NCI-H1694 treated with DMSO at 0.1 percent for 48 hours (cell line): Measurements from ENCODE around the gene BSDC1.
"Not testable (repeated sequence)": the region's sequence is repeated elsewhere in the genome, so short reads cannot be mapped to it uniquely, and the experiment has no call there.

Experiments
- DNase-seq: peaks from one replicate; lab custom pipeline; 2025; lab: John Stamatoyannopoulos, UW

Gene BSDC1, protein sequence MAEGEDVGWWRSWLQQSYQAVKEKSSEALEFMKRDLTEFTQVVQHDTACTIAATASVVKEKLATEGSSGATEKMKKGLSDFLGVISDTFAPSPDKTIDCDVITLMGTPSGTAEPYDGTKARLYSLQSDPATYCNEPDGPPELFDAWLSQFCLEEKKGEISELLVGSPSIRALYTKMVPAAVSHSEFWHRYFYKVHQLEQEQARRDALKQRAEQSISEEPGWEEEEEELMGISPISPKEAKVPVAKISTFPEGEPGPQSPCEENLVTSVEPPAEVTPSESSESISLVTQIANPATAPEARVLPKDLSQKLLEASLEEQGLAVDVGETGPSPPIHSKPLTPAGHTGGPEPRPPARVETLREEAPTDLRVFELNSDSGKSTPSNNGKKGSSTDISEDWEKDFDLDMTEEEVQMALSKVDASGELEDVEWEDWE

DNA sequence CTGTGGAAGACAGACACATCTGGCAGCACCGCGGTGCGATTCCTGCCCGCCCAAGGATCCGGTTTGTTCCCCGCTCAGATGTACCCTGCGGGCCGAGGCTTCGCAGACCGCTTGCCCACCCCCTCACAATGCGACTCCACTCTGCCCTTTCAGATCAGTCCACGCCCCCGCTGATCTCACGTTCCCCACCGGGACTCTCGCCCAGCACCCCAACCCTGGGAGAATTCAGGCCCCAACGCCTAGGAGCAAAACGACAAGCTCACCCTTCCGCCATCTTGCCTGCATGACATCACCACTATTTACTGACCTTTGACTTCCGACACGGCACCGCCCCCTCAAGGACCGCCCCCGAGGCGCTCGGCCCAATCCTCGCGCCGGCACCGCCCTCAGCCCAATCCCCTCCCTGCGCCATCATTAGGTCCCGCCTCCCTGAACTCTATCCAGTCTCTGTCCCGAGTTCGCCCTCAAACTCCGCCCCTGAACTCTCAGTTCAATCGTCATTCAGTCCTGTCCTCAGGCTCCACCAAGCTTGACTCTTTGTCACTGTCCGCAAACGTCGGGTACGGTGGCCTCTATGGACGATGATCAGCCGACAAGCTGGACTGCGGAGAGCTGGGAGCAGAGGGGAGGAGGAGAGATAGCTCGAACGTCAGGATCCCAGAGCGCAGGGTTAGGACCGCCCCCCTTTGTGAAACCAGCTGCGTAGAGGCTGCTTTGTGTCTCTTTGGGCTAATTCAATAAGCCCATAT lies at the start of gene BSDC1:
TSS of gene BSDC1 (minus strand) at position 301 of the 749 bp plus-strand sequence. CDS start at position 274, 27 bp downstream.
- DNase-seq = peak; percentile 91

DNA sequence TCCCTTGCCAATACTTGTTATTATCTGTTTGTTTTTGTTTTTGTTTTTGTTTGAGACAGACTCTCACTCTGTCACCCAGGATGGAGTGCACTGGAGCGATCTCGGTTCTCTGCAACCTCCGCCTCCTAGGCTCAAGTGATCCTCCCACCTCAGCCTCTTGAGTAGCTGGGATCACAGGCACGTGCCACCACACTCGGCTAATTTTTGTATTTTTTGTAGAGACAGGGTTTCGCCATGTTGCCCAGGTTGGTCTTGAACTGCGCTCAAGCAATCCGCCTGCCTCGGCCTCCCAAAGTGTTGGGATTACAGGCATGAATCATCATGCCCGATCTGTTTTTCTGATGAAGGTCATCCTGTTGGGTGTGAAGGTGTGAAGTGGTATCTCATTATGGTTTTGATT lies 47.2 kb upstream of the BSDC1 start:
- DNase-seq = not testable (repeated sequence)

DNA sequence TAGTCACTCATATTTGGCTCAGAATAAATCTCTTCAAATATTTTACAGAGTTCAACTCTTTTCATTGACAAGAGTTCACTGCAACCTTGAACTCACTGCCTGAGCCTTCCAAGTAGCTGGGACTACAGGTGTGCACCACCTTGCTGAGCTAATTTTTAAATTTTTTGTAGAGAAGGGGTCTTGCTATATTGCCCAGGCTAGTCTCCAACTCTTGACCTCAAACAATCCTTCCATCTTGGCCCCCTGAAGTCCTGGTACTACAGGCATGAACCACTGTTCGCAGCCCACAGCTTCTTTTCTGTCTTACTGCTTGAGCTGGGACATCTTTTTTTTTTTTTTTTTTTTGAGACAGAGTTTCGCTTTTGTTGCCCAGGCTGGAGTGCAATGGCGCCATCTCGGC lies 44.5 kb upstream of the BSDC1 start:
- DNase-seq = not testable (repeated sequence)

DNA sequence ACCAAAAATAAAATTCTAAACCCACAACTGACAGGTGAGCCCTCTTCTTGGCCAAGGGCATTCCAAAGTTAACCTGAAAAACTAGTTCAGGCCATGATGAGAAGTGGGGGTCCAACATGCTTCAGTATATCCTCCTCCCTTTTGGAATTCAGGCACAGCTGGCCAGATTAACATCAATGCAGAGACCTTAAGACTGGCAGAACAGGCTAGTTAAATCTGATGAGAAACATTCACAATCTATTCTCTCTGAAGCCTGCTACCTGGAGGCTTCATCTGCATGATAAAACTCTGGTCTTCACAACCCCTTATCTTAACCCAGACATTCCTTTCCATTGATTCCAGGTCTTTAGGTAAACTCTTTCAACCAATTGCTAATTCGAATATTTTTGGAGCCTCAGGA lies 43.9 kb upstream of the BSDC1 start:
- no peak for DNase-seq

DNA sequence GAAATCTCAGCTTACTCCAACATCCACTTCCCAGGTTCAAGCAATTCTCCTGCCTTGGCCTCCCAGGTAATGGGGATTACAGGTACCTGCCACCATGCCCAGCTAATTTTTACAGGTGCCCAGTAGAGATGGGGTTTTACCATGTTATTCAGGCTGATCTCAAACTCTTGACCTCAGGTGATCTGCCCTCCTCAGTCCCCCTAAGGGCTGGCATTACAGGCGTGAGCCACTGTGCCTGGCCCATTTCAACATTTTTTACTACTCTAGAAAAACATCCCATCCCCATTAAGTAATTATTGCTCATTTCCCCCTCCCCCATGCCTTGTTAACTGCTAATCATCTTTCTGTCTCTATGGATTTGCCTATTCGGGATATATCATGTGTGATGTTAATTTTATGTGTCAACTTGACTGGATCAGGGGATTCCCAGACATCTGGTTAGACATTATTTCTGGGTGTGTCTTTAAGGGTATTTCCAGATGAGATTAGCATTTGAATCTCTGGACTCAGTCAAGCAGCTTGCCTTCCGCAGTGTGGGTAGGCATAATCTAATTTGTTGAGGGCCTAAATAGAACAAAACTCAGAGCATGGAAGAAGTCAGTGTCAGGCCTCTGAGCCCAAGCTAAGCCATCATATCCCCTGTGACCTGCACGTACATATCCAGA lies 37.6 kb upstream of the BSDC1 start:
- DNase-seq = no peak

DNA sequence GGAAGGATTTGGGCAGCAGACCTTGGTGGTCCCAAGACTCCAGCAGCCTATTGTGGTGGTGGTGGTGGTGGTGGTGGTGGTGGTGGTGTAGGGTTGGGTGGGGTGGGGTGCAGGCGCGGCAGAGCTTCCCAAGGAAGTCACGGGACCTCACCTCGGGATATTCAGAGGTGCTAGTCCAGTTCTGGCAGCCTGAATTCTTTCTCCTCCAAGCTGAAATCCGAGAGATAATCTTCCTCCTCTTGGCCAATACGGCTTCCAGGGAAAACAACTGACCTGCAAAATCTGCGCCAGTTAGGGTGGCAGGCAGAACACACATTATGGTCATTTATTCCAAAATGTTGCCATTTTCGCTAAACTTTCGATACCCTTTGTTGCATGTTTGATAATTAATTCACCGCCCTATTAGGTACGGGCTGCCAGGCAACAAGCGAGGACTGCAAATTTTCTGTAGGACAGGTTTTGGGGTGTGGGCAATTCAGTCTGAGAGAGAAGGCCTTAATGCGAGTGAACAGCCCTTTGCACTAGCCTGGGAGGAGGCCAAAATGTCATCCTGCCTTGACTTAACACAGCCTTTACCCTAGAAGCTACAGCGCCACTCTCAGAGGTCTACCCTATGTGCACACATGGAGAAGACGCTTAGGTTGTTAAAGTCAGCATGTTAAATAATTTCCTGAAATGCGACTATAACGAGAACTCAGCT lies 33.2 kb upstream of the BSDC1 start:
- DNase-seq = no peak

DNA sequence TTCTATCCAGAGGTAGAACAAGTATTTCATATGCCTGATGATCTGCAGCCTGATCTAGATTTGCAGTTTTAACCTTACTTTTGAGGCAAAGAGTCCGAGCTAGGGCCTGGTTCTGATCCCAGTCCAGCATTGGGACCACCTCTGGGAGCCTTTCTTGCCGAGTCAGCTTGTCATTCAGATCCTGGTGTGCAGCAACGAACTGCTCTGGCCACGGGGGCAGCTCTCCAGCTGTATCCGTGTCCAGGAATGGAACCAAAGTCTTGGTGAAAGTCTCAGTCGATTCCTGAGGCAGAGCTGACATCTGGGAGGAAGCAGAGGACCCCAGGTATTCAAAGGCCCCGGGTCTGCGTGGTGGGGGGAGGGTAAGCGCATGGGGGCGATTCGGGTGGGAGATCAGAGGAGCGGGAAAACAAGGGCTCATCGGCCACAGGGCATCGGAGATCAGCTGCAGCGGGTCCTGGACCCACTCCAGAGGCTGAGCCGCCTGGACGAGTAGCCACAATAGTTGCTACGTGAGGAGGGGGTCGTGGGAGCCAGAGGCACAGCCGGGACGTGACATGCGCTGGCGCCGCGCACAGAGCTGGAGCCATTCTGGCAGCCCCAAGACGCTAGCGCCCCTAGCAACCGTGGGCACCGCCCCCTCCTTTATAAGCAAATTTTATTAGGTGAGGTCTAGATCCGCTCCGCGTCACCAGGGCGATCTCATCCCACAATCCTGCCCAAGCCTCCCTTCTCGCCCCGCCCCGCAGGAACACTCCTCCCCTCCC lies 32.4 kb upstream of the BSDC1 start:
- DNase-seq = no peak

DNA sequence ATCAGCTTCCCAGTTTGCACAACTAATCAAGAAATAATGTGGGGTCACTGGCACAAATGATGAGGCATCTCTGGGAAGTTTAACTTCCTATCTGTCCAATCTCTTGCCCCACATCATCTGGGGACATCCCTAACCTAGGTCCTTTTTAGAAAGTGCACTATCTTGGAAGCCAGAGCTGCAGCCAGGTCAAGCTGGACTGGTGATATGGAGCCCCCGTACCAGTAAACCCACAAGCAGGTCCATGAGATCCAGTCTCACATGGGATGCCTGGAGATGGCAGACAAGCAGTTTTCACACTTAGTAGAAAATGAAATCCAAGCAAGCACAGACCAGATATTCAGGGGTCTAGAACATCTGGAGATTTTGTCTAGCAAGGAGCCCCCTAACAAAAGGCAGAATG lies 27.5 kb upstream of the BSDC1 start:
- no peak for DNase-seq

DNA sequence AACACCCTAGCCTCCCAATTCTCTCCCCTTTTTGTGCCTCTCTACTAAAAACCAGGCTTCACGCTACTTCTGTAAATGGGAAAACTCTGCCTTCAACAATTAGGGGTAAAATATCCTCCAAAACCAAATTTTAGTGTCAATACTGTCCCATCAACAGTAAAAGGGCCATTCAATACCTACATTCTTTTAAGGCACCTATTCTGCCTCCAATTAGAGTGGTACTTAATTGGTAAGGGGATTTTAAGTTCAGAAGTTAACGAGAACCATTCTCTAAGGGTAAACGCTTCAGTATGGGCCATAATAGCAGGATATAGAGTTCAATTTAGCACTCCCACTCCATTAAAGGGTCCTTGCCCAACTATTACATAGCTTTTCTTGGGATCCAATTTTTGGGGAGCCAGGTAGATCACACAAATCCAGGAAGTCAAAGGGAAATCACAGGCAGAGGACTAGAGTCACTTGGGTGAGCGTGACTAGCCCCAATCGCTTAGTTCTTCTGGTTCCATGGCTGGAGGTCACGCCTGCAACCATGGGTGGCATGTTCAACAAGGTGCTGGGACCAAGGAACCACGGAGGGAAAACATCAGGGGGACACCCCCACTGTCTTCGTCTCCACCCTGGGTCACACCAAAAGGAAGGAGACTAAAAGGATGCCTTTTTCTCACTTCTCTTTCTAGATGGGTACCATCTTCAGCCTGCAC lies 20.1 kb upstream of the BSDC1 start:
- no peak for DNase-seq

DNA sequence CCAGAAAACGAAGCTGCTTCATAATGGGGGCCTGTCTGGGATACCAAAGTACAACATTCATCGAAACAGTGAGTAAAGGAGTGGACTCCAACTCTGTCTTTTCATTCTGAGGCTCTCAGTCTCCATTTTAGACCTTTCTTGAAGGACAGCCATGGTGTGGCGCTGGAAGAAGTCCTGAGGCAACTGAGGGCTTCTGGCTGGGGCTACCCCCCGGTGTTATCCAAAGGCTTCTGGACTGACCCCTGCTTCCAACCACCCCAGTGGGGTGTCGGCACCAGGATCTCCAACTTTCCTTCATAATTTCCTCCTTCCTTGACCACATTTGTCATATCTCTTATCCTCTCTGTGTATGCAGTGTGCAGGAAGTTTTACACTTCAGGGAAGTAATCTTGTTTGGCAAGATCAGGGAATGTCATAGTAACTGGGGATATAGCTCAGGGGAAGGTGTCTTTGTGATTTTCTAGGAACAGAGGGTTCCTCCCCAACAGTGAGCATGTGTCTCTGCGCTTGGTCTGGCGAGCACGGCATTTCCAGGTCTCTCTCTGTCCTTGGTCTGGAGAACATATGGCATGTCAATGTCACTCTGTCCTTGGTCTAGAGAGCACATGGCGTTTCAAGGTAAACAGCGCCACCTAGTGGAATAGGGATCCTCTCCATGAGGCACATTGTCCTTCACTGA lies 19.4 kb upstream of the BSDC1 start:
- peak; percentile 88 for DNase-seq

DNA sequence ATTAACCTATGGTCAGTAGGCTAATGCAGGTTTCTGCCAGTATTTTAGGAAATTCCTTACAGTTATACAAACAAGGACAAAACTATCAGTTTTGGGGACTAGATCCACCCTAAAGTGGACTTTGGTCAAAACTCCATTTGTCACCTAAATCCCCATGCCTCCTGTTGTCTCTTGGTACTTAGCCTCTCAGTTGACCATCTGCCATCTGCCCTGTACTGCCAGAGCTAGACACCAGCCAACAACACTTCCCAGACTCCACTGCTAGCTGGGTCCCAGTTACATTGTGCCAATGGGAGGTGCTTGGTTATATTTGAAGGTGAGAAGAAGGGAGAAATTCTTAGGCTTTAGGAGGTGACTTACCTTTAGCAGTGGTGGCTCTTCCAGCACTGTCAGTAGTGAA lies 17.0 kb upstream of the BSDC1 start:
- DNase-seq = no peak

DNA sequence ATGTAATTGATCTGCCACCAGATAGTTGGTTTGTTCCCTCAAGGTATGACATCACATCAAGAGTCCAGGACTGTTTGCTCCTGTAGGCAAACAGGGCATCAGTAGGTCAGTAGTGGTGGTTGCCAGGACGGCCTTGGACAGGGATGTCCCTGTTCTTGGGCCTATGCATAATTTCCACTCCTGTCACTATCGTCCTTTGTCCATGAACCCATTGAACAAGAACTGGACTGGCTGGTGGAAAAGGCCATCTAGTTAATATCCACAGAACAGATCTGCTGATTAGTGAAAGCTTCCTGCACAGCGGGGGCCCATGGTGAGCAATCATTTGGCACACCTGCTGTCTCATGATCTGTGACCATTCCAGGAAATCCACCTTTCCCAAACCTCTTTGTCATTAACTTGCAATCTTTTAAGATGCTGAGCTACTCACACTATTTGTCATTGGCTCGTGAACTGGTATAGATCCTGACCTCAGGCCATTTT lies 12.4 kb upstream of the BSDC1 start:
- no peak for DNase-seq

DNA sequence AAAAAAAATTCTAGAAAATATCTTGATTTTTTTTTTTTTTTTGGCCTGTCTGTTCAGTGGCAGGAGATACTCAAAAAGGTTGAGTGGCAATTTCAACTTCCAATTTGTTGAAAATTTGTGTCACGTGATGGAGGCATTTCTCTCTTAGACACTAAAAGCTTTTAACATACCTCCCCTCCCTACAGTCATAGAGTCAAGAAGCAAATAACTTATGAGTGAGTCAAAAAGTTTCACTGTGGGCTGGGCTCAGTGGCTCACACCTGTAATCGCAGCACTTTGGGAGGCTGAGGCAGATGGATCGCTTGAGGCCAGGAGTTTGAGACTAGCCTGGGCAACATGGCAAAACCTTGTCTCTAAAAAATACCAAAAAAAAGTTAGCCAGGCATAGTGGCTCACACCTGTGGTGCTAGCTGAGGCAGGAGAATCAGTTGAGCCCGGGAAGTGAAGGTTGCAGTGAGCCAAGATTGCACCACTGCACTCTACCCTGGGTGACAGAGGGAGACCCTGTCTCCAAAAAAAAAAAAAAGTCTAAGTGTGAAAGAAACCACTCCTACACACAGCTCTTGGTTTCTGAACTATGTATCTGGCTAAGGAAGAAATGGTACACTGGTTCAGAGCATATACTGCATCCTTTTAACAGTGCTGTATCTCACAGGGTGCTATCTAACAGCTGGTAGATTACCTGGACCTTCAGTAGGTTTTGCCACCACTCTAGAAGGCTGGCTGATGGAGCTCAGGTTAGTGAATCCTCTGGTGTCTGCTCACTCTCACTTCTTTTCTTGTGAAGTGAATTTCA lies 11.6 kb upstream of the BSDC1 start:
- no peak for DNase-seq

DNA sequence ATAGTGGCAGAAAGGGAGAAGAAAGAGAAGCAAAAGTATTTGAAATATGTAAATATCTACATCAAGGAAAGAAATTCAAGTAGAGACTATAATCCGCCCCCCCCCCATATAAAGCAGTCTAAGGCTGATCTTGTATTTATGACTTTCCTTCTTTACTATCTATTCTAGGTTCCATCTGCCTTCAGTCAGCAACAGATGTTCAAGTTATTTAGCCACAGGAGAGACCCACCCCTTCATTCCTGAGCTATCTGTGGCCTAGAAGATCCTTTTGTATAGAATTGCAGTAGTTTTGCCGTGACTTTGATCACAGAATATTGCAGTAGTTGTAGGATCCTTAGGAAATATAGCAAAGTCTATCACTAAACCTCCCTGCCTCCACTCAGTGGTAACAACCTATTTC lies 10.7 kb upstream of the BSDC1 start:
- no peak for DNase-seq

DNA sequence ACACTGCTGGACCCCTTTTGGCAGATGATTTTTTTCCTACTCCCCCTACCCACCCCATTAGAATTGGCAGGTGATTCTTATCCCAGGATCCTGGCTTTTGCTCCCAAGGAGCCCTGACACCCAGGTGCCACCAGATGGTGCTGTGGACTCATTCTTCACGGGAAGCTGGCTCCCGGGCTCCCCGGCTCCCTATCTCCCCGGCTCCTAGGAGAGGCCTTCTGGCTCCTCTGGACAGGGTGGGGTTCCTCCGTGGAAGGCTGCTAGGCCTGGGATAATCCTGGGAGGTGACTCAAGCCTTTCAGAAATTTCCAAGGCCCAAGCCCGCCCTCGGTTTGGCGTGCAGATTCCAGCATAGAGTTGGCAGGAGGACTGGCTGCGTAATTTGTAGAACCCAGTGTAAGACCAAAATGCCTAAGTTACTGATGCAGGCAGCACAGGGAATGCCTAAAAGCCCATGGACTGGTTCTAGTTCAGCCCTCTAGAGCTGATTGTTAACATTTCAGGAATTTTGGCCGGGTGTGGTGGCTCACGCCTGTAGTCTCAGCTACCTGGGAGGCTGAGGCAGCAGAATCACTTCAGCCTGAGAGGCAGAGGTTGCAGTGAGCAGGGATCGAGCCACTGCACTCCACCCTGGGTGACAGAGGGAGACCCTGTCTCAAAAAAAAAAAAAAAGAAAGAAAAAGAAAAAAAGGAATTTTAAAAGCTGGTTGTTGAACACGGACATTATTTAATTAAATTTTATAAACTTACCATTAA lies 6.8 kb upstream of the BSDC1 start:
- DNase-seq = peak; percentile 51

DNA sequence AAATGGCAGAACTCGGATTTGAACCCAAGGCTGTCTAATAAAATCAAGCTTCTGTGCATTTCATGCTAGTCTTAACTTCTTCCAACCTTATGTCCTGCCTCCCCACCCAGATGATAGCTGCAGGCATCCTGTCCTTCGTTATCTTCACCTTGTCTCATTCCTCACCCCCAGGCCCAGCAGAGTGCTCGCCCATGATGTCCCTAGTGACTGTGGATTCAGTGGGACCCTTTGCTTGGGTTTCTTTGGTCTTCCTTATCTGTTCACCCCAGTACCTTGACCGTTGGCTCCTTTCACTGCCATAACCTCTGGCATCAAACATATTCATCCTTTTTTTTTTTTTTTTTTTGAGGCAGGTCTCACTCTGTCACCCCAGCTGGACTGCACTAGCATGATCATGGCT lies 5.6 kb upstream of the BSDC1 start:
- DNase-seq = no peak

DNA sequence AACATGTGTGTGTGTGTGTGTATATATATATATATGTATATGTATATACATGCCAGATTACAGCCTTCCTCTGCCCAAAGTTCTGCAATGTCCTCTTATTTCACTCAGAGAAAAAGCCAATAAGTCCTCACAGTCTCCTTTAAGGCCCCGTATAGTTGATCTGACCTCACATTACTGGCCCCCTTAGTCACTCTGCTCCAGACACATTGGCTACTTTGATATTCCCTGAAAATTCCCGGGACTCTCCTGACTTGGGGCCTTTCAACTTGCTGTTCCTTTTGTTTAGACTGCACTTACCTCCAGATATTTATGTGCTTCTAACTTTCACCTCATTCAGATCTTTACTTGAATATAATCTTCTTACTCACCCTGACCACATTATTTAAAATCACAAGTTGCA lies 4.2 kb upstream of the BSDC1 start:
- no peak for DNase-seq

DNA sequence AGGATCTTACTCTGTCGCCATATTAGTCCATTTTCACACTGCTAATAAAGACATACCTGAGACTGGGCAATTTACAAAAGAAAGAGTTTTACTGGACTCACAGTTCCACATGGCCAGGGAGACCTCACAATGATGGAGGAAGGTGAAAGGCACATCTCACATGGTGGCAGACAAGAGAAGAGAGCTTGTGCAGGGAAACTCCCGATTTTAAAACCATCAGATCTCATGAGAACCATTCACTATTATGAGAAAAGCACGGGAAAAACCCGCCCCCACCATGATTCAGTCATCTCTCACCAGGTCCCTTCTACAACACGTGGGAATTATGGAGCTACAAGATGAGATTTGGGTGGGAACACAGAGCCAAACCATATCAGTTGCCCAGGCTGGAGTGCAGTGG lies 2.3 kb upstream of the BSDC1 start:
- DNase-seq = not testable (repeated sequence)
